HepG2 (cell line): ENCODE data around the gene AGTPBP1. TPM values are rescaled to one million over a fixed set of nuclear protein-coding genes. Genes with fewer than 3 reads are reported as not detected.

Experiments used
- ATAC-seq: fragments of 200-7000 bp; cut with Tn5 transposase; 3 replicates; pipeline ENCODE4 v1.9.1; 2020; ENCODE audit warnings: mild to moderate bottlenecking, moderate library complexity
- BruUV-seq: library from RNA; stranded (reverse); fragments of 400-500 nt; replicated peaks from 2 replicates; lab custom pipeline; 2021; lab: Mats Ljungman, UMichigan
- CTCF ChIA-PET: fragments of 300-600 bp; formaldehyde crosslinking; extraction: SDS; loops from one replicate; lab custom pipeline; 2021; ENCODE audit warnings: low total read pairs, inconsistent platforms, low intra/inter-chr PET ratio; lab: Yijun Ruan, JAX
- POLR2A ChIA-PET: fragments of 350-600 bp; sonication (Branson Sonifier 250); formaldehyde crosslinking; loops from one replicate; lab custom pipeline; 2020; ENCODE audit warnings: antibody characterized with exemption, inconsistent platforms; lab: Yijun Ruan, JAX
- DNase-seq: peaks from one replicate; pipeline ENCODE4 v3.0.0-alpha.2; 2015; ENCODE audit warnings: low spot score
- FAIRE-seq: peaks from 3 replicates; lab custom pipeline; 2011; peaks lifted over from hg19 to GRCh38; lab: Jason Lieb, UNC
- H2AFZ ChIP-seq: one replicate; pipeline ENCODE4 v1.6.1; 2011; ENCODE audit warnings: low read length, inconsistent platforms
- H3K27ac ChIP-seq: fragments of 300-600 bp; 3 replicates; pipeline ENCODE4 v1.8.0; 2011; ENCODE audit warnings: mixed run types, mild to moderate bottlenecking, mixed read lengths, low read length, inconsistent platforms; ENCODE audit not compliant: insufficient read depth; ENCODE audit errors: extremely low read length
- H3K27me3 ChIP-seq, 2 experiments: fragments of 200-600 bp in 1 of 2; 2 replicates in 1 of 2; 3 replicates in 1 of 2; pipeline versions ENCODE4 v1.6.0 to v1.8.0; 2011; ENCODE audit warnings: low read length in 2 of 2, mild to moderate bottlenecking in 2 of 2, moderate library complexity in 2 of 2, inconsistent platforms in 1 of 2; ENCODE audit not compliant: insufficient read depth in 2 of 2, control insufficient read depth in 1 of 2
- H3K36me3 ChIP-seq, 2 experiments: fragments of 200-600 bp in 1 of 2; replicated peaks in 1 of 2; 2 replicates in 1 of 2; 3 replicates in 1 of 2; pipeline versions ENCODE4 v1.5.1 to v1.8.0; 2011; ENCODE audit warnings: low read length in 2 of 2, inconsistent platforms in 1 of 2; ENCODE audit not compliant: insufficient read depth in 2 of 2, control insufficient read depth in 1 of 2
- H3K4me1 ChIP-seq: 2 replicates; pipeline ENCODE4 v1.5.1; 2012; ENCODE audit warnings: low read length, inconsistent platforms; ENCODE audit not compliant: insufficient read depth
- H3K4me2 ChIP-seq: 2 replicates; pipeline ENCODE4 v1.6.0; 2011; ENCODE audit warnings: low read depth, low read length, inconsistent platforms
- H3K4me3 ChIP-seq, 3 experiments: fragments of 200-600 bp in 1 of 3; sonication (generic), shearing (Covaris generic) in 1 of 3; replicated peaks in 1 of 3; 2 replicates each; pipeline ENCODE4 v1.5.1; 2011 to 2016; ENCODE audit warnings: low read length in 3 of 3, inconsistent platforms in 2 of 3, low read depth in 2 of 3, mild to moderate bottlenecking in 2 of 3, control low read depth in 1 of 3, mixed read lengths in 1 of 3; ENCODE audit not compliant: insufficient read depth in 1 of 3
- H3K79me2 ChIP-seq: one replicate; pipeline ENCODE4 v1.6.1; 2011; ENCODE audit warnings: low read length, inconsistent platforms; ENCODE audit not compliant: insufficient read depth
- H3K9ac ChIP-seq: 2 replicates; pipeline ENCODE4 v1.6.0; 2011; ENCODE audit warnings: mild to moderate bottlenecking, low read depth, low read length, inconsistent platforms; ENCODE audit not compliant: insufficient read depth
- H3K9me3 ChIP-seq: 2 replicates; pipeline ENCODE4 v1.5.1; 2012; ENCODE audit warnings: mild to moderate bottlenecking, low read length
- H4K20me1 ChIP-seq: 2 replicates; pipeline ENCODE4 v1.6.0; 2011; ENCODE audit warnings: inconsistent platforms, mild to moderate bottlenecking, low read length, moderate library complexity; ENCODE audit not compliant: insufficient read depth
- AHR ChIP-seq: IDR thresholded peaks from 2 replicates; pipeline ENCODE4 v1.6.1; 2018; ENCODE audit warnings: missing genetic modification reagents, missing compliant biosample characterization
- AKNA ChIP-seq: sonication (generic); formaldehyde crosslinking; IDR thresholded peaks from 2 replicates; pipeline ENCODE4 v1.4.0; 2020; ENCODE audit warnings: missing genetic modification reagents, borderline replicate concordance
- ATF5 ChIP-seq: sonication (generic); formaldehyde crosslinking; IDR thresholded peaks from 2 replicates; pipeline ENCODE4 v1.4.0; 2020; ENCODE audit warnings: mild to moderate bottlenecking, low read depth, missing genetic modification reagents
- CC2D1A ChIP-seq: sonication (generic); formaldehyde crosslinking; IDR thresholded peaks from 2 replicates; pipeline ENCODE4 v1.8.1; 2023; ENCODE audit warnings: mild to moderate bottlenecking, missing genetic modification reagents
- GTF2F1 ChIP-seq: fragments of 150-350 bp; IDR thresholded peaks from 2 replicates; pipeline ENCODE4 v1.6.1; 2014; ENCODE audit warnings: low read length
- KMT2B ChIP-seq: IDR thresholded peaks from 2 replicates; pipeline ENCODE4 v1.6.1; 2016; ENCODE audit warnings: missing genetic modification reagents, missing compliant biosample characterization
- MTA3 ChIP-seq: sonication (generic); formaldehyde crosslinking; IDR thresholded peaks from 2 replicates; pipeline ENCODE4 v1.4.0; 2020; ENCODE audit warnings: missing genetic modification reagents
- NRL ChIP-seq: sonication (generic); formaldehyde crosslinking; IDR thresholded peaks from 2 replicates; pipeline ENCODE4 v1.5.0; 2020; ENCODE audit warnings: missing genetic modification reagents, mild to moderate bottlenecking, moderate library complexity, borderline replicate concordance
- ONECUT2 ChIP-seq: sonication (generic); formaldehyde crosslinking; IDR thresholded peaks from 2 replicates; pipeline ENCODE4 v1.4.0; 2020; ENCODE audit warnings: missing genetic modification reagents
- PBX2 ChIP-seq: IDR thresholded peaks from 2 replicates; pipeline ENCODE4 v1.6.1; 2016; ENCODE audit warnings: control low read depth
- TMF1 ChIP-seq: sonication (generic); formaldehyde crosslinking; IDR thresholded peaks from 2 replicates; pipeline ENCODE4 v1.8.1; 2022; ENCODE audit warnings: low read depth, missing genetic modification reagents
- ZNF232 ChIP-seq: sonication (generic); formaldehyde crosslinking; IDR thresholded peaks from 2 replicates; pipeline ENCODE4 v1.4.0; 2020; ENCODE audit warnings: missing genetic modification reagents, borderline replicate concordance
- ZNF589 ChIP-seq: sonication (generic); formaldehyde crosslinking; conservative IDR thresholded peaks from 2 replicates; pipeline ENCODE4 v1.8.0; 2022; ENCODE audit warnings: mild to moderate bottlenecking, moderate library complexity, missing genetic modification reagents
- WGBS: methylation state at CpG from one replicate; pipeline ENCODE4 v1.1.6; 2017; ENCODE audit warnings: low lambda C conversion rate; 5-methylcytosine and 5-hydroxymethylcytosine counted together
- in situ Hi-C: cut with HindIII; loops from 2 replicates; pipeline ENCODE4 v1.10.0; 2017; ENCODE audit warnings: low pct_unique_long_range_greater_than_20kb; ENCODE audit not compliant: extremely low pct_ligation_motif_present
- intact Hi-C: fragments of 100-400 bp; cut with micrococcal nuclease; formaldehyde crosslinking; loops from one replicate; pipeline ENCODE4 v1.10.0; 2022; ENCODE audit not compliant: unreplicated experiment
- polyA plus RNA-seq, 8 experiments: library from polyadenylated mRNA; depleted of rRNA in 3 of 8; stranded (reverse) in 7 of 8; unstranded in 1 of 8; fragments of >200 nt; fragmentation: Illumina TruSeq in 4 of 8; extraction: Trizol in 4 of 8; gene quantifications; 2 replicates each; pipeline versions ENCODE4 v1.2.1 to v1.2.3, GENCODE V29; 2011 to 2016; ENCODE audit warnings: low read depth in 4 of 8, missing spikeins in 1 of 8, mixed read lengths in 1 of 8; ENCODE audit not compliant: insufficient read depth in 1 of 8
- total RNA-seq, 5 experiments: library from RNA; depleted of rRNA; stranded (reverse); fragments of >200 nt; fragmentation: Illumina TruSeq; extraction: Trizol; gene quantifications; 2 replicates each; pipeline ENCODE4 v1.2.3, GENCODE V29; 2016; ENCODE audit warnings: low read depth in 1 of 5

The AGTPBP1 gene
- total and polyA plus RNA-seq, 2 of the 13 experiments (the other 11 are each of a cell fraction or from before 2014, with no cell fraction given): 9.7 to 22.3 TPM

- Histone ChIP-seq H2AFZ (no peak overlapping the region), H3K79me2 (no peaks in the 10 kb centered on the region), H4K20me1 (no peaks in the 10 kb centered on the region; the same call in 1 of the 2 replicates), H3K4me1 (no peaks in the 10 kb centered on the region), H3K27me3 (no peaks in the 10 kb centered on the region), H3K9me3 (no peaks in the 10 kb centered on the region), H3K4me3 (no peak overlapping the region), H3K4me2 (no peak overlapping the region), H3K36me3 (no peaks in the 10 kb centered on the region), H3K27ac (no peak overlapping the region), H3K9ac (no peak overlapping the region)
- 98% methylated on average over 2 of the region's 2 CpGs for WGBS
- TF ChIP-seq AHR (CRISPR knock-in tag) (no peak), ZNF589 (CRISPR knock-in tag) (no peak), ZNF232 (no peak), MTA3 (CRISPR knock-in tag) (no peak)
- intact Hi-C loops: no loop called here
- DNase-seq (no peak), ATAC-seq (no peak), FAIRE-seq (no peak)
- ChIA-PET POLR2A (no interaction called here), CTCF (no interaction called here)
- no TSS peak for BruUV-seq
- in situ Hi-C loops: no loop called here
Measured at GRCh38 chr9:85704744-85705143, 37.0 kb downstream of the AGTPBP1 start.

- POLR2A ChIA-PET: no interaction called here
- Histone ChIP-seq H3K79me2 (no peaks in the 10 kb centered on the region), H3K27ac (no peak overlapping the region), H3K4me1 (no peaks in the 10 kb centered on the region), H3K4me2 (no peak overlapping the region), H4K20me1 (no peaks in the 10 kb centered on the region; the same call in 1 of the 2 replicates), H3K4me3 (no peak overlapping the region), H3K9me3 (no peaks in the 10 kb centered on the region), H3K36me3 (no peaks in the 10 kb centered on the region), H2AFZ (no peak overlapping the region), H3K27me3 (no peaks in the 10 kb centered on the region), H3K9ac (no peak overlapping the region)
- no peak for ATAC-seq
- WGBS: 97% methylated on average over 1 of the region's 1 CpG
- intact Hi-C loops: no loop called here
- no peak for DNase-seq
- CTCF ChIA-PET: no interaction called here
- BruUV-seq: no TSS peak
- no peak for FAIRE-seq
- in situ Hi-C loops: no loop called here
- TF ChIP-seq ATF5 (CRISPR knock-in tag): no peak
- no peak for TF ChIP-seq ONECUT2
- TF ChIP-seq GTF2F1: no peak
- TF ChIP-seq PBX2 (CRISPR knock-in tag): no peak
- TF ChIP-seq TMF1 (CRISPR knock-in tag): no peak
- TF ChIP-seq AKNA (CRISPR knock-in tag): no peak
- TF ChIP-seq CC2D1A: no peak
- TF ChIP-seq NRL (CRISPR knock-in tag): no peak
- no peak for TF ChIP-seq KMT2B (CRISPR knock-in tag)
Measured at GRCh38 chr9:85703398-85703797, 38.4 kb downstream of the AGTPBP1 start.
